GM19468 (cell line): ENCODE measurements around the gene AHRR.

ENCODE experiments used
- ATAC-seq: cut with Tn5 transposase; IDR thresholded peaks from one replicate; pipeline ENCODE4 v1.9.1; 2021; ENCODE audit warnings: mild to moderate bottlenecking, moderate library complexity, moderate number of reproducible peaks; ENCODE audit not compliant: unreplicated experiment; ENCODE audit errors: extremely low read depth

Gene AHRR

GRCh38 chr5:448061-448765, 126.7 kb downstream of the AHRR start:
- no peak for ATAC-seq

- ATAC-seq = no peak
These were observed 127.2 kb downstream of the AHRR start for GRCh38 chr5:448766-449090.

- ATAC-seq = no peak
These were observed 127.6 kb downstream of the AHRR start for GRCh38 chr5:449151-449550.

- no peak for ATAC-seq
These were observed 130.3 kb downstream of the AHRR start for GRCh38 chr5:451587-452458.

GRCh38 chr5:452978-453710, 131.6 kb downstream of the AHRR start:
- ATAC-seq = no peak

- no peak for ATAC-seq
These were observed 132.4 kb downstream of the AHRR start for GRCh38 chr5:453725-454481.

- ATAC-seq = no peak
These were observed 133.4 kb downstream of the AHRR start for GRCh38 chr5:454936-455335.

- no peak for ATAC-seq
These were observed 134.3 kb downstream of the AHRR start for GRCh38 chr5:455806-456205.

GRCh38 chr5:456351-457194, 135.1 kb downstream of the AHRR start:
- no peak for ATAC-seq

- ATAC-seq = no peak
These were observed 135.9 kb downstream of the AHRR start for GRCh38 chr5:457195-457961.

GRCh38 chr5:458547-459353, 137.2 kb downstream of the AHRR start:
- ATAC-seq = no peak

GRCh38 chr5:459562-460272, 138.2 kb downstream of the AHRR start:
- ATAC-seq = no peak

GRCh38 chr5:460273-460625, 138.7 kb downstream of the AHRR start:
- no peak for ATAC-seq

- no peak for ATAC-seq
These were observed 140.6 kb downstream of the AHRR start for GRCh38 chr5:462051-462481.

- no peak for ATAC-seq
These were observed 141.8 kb downstream of the AHRR start for GRCh38 chr5:463301-463700.

- ATAC-seq = no peak
These were observed 142.4 kb downstream of the AHRR start for GRCh38 chr5:463952-464351.

GRCh38 chr5:464446-464842, 142.9 kb downstream of the AHRR start:
- ATAC-seq = no peak
